ENCODE results near the gene USP25.

Gene USP25

GRCh38 chr21:15722591-15723324 lies 7.0 kb upstream of the USP25 start:
- Histone ChIP-seq H3K9me2 (replicated peaks; ENCODE audit: control insufficient read depth, low read length) (no peaks in the 10 kb centered on the region), H3K4me3 (ENCODE audit: low read length) (no peak overlapping the region), H3K9me3 (ENCODE audit: control insufficient read depth, insufficient read depth, low read length) (no peaks in the 10 kb centered on the region), H4K20me1 (ENCODE audit: control insufficient read depth, insufficient read depth, low read depth, low read length) (no peaks in the 10 kb centered on the region), H3K4me2 (ENCODE audit: low read length) (no peak overlapping the region), H3K27me3 (ENCODE audit: control insufficient read depth, low read length) (0 out of 2 replicates have a peak, but pooled peaks cover 4% of the 10 kb centered on the region), H3K4me1 (ENCODE audit: control insufficient read depth, low read length) (no peaks in the 10 kb centered on the region), H3F3A (ENCODE audit: control insufficient read depth, insufficient read depth) (no peaks in the 10 kb centered on the region), H3K79me2 (ENCODE audit: control insufficient read depth, low read length) (no peaks in the 10 kb centered on the region), H3K27ac (ENCODE audit: low read depth, low read length) (no peak overlapping the region), H3K36me3 (ENCODE audit: control insufficient read depth, low read length) (no peaks in the 10 kb centered on the region)
- TF ChIP-seq CTCF (IDR thresholded peaks at IDR 0.05; ENCODE audit: low read depth, low read length, poor library complexity, severe bottlenecking), result no peak
- TF ChIP-seq EZH2phosphoT487 (IDR thresholded peaks at IDR 0.05; ENCODE audit: borderline replicate concordance, low read length), result no peak

GRCh38 chr21:15725949-15726348 lies 3.8 kb upstream of the USP25 start:
- Histone ChIP-seq H4K20me1 (ENCODE audit: control insufficient read depth, insufficient read depth, low read depth, low read length) (no peaks in the 10 kb centered on the region; the same call in 1 of the 2 replicates), H3K36me3 (ENCODE audit: control insufficient read depth, low read length) (no peaks in the 10 kb centered on the region), H3K9me3 (ENCODE audit: control insufficient read depth, insufficient read depth, low read length) (no peaks in the 10 kb centered on the region), H3K27me3 (ENCODE audit: control insufficient read depth, low read length) (peaks cover 22% of the 10 kb centered on the region), H3K4me2 (ENCODE audit: low read length) (no peak overlapping the region), H3K4me1 (ENCODE audit: control insufficient read depth, low read length) (peaks cover 3% of the 10 kb centered on the region), H3F3A (ENCODE audit: control insufficient read depth, insufficient read depth) (peaks cover 6% of the 10 kb centered on the region; the same call in 1 of the 2 replicates), H3K79me2 (ENCODE audit: control insufficient read depth, low read length) (peaks cover 7% of the 10 kb centered on the region), H3K9me2 (replicated peaks; ENCODE audit: control insufficient read depth, low read length) (no peaks in the 10 kb centered on the region), H3K27ac (ENCODE audit: low read depth, low read length) (no peak overlapping the region), H3K4me3 (ENCODE audit: low read length) (no peak overlapping the region)
- TF ChIP-seq EZH2phosphoT487 (IDR thresholded peaks at IDR 0.05; ENCODE audit: borderline replicate concordance, low read length), result no peak
- TF ChIP-seq CTCF (IDR thresholded peaks at IDR 0.05; ENCODE audit: low read depth, low read length, poor library complexity, severe bottlenecking), result no peak

GRCh38 chr21:15728046-15728445 lies 1.7 kb upstream of the USP25 start:
- H3F3A ChIP-seq (ENCODE audit: control insufficient read depth, insufficient read depth), result peaks cover 6% of the 10 kb centered on the region; the same call in 1 of the 2 replicates

More at GRCh38 chr21:15728046-15728445, 1.7 kb upstream of the USP25 start:
- peaks cover 5% of the 10 kb centered on the region; the same call in 1 of the 2 replicates for H4K20me1 ChIP-seq (ENCODE audit: control insufficient read depth, insufficient read depth, low read depth, low read length)
- no peaks in the 10 kb centered on the region for H3K9me3 ChIP-seq (ENCODE audit: control insufficient read depth, insufficient read depth, low read length)
- no peak overlapping the region for H3K4me2 ChIP-seq (ENCODE audit: low read length)
- H3K79me2 ChIP-seq (ENCODE audit: control insufficient read depth, low read length), result peaks cover 28% of the 10 kb centered on the region
- H3K4me3 ChIP-seq (ENCODE audit: low read length), result no peak overlapping the region
- H3K4me1 ChIP-seq (ENCODE audit: control insufficient read depth, low read length), result peaks cover 18% of the 10 kb centered on the region
- H3K9me2 ChIP-seq (replicated peaks; ENCODE audit: control insufficient read depth, low read length), result no peaks in the 10 kb centered on the region
- TF ChIP-seq EZH2phosphoT487 (IDR thresholded peaks at IDR 0.05; ENCODE audit: borderline replicate concordance, low read length), result no peak
- TF ChIP-seq CTCF (IDR thresholded peaks at IDR 0.05; ENCODE audit: low read depth, low read length, poor library complexity, severe bottlenecking), result no peak
- peaks cover 22% of the 10 kb centered on the region for H3K27me3 ChIP-seq (ENCODE audit: control insufficient read depth, low read length)
- no peaks in the 10 kb centered on the region for H3K36me3 ChIP-seq (ENCODE audit: control insufficient read depth, low read length)
- no peak overlapping the region for H3K27ac ChIP-seq (ENCODE audit: low read depth, low read length)

Data from DOHH2 (cell line).